Measurements from ENCODE around the gene ERCC6L.

The ERCC6L gene

DNA sequence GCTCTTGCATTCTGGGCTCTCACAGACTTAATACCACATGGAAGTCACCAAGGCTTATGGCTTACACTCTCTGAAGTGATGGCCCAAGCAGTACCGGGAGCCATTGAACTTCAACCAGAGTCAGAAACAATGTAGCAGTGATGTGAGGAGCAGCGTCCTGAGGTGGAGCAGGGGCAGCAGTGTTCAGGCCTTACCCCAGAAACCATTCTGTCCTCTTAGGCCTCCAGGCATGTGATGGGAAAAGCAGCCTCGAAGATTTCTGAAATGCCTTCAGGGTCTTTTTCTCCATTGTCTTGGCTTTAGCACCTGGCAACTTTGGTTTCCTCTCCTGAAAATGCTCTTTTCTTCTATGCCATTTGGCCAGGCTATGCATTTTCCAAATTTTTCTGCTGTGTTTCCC is 80.1 kb downstream of the ERCC6L start:
- no peak for DNase-seq

Data from NCI-H446 (cell line).